Ectodermal cell (in vitro differentiated cells): ENCODE measurements around the gene PODXL.
"Not testable (repeated sequence)": the region's sequence is repeated elsewhere in the genome, so short reads cannot be mapped to it uniquely, and the experiment has no call there.

ENCODE experiments used
- H3K27ac ChIP-seq: 2 replicates; pipeline ENCODE4 v1.7.0; 2013; ENCODE audit warnings: mild to moderate bottlenecking, low read depth, low read length; ENCODE audit not compliant: insufficient read depth, poor library complexity, severe bottlenecking
- H3K27me3 ChIP-seq: 2 replicates; pipeline ENCODE4 v1.7.0; 2013; ENCODE audit warnings: mild to moderate bottlenecking, low read length; ENCODE audit not compliant: insufficient read depth, control insufficient read depth, poor library complexity, severe bottlenecking
- H3K36me3 ChIP-seq: one replicate; pipeline ENCODE4 v1.7.0; 2013; ENCODE audit warnings: low read length; ENCODE audit not compliant: control insufficient read depth, insufficient read depth
- H3K4me1 ChIP-seq: one replicate; pipeline ENCODE4 v1.7.0; 2013; ENCODE audit warnings: low read length; ENCODE audit not compliant: control insufficient read depth, insufficient read depth
- H3K4me3 ChIP-seq: 2 replicates; pipeline ENCODE4 v1.7.0; 2013; ENCODE audit warnings: low read depth, low read length, control low read depth; ENCODE audit not compliant: insufficient read depth
- H3K9me3 ChIP-seq: 2 replicates; pipeline ENCODE4 v1.7.0; 2013; ENCODE audit warnings: mild to moderate bottlenecking, low read length, moderate library complexity; ENCODE audit not compliant: control insufficient read depth
- WGBS, 2 experiments: methylation state at CpG; one replicate each; pipeline ENCODE4 v1.1.7; 2013; ENCODE audit warnings: missing lambda C conversion rate in 2 of 2; 5-methylcytosine and 5-hydroxymethylcytosine counted together

The PODXL gene

GRCh38 chr7:131511774-131512535 lies 44.5 kb downstream of the PODXL start:
- Histone ChIP-seq H3K9me3 (no peaks in the 10 kb centered on the region), H3K27me3 (no peaks in the 10 kb centered on the region), H3K4me1 (no peaks in the 10 kb centered on the region), H3K36me3 (peaks cover 4% of the 10 kb centered on the region), H3K27ac (no peak overlapping the region), H3K4me3 (no peak overlapping the region)
- WGBS, 2 experiments = 94 to 96% methylated on average over 15 of the region's 15 CpGs

- H3K36me3 ChIP-seq = peaks cover 10% of the 10 kb centered on the region
- no peaks in the 10 kb centered on the region for H3K9me3 ChIP-seq
- no peak overlapping the region for H3K27ac ChIP-seq
- WGBS, 2 experiments = 84% methylated on average over 9 of the region's 9 CpGs
- H3K4me3 ChIP-seq = no peak overlapping the region
- no peaks in the 10 kb centered on the region for H3K4me1 ChIP-seq
- H3K27me3 ChIP-seq = no peaks in the 10 kb centered on the region
Measured at GRCh38 chr7:131511071-131511470, 45.4 kb downstream of the PODXL start.

DNA sequence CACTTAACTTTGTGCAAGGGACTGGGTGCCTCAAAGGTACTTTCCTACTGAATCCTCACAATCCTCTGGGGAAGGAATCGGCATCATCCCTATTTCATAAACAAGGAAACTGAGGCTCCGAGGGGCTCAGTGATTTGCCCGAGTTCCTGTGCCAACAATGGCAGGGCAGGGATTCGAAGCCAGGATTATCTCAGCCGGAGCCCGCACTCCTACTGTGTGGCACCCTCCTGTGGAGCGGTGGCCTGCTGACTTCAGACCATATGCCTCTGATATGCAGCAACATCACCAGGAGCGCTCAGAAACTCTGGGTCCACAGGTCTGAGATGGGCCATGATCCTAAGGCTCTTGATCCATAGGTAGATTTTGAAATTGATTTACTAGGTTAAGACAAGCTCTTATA lies 46.6 kb downstream of the PODXL start:
- no peaks in the 10 kb centered on the region for H3K4me1 ChIP-seq
- H3K27me3 ChIP-seq = no peaks in the 10 kb centered on the region
- H3K9me3 ChIP-seq = no peaks in the 10 kb centered on the region
- 87 to 90% methylated on average over 8 of the region's 8 CpGs for WGBS, 2 experiments
- H3K4me3 ChIP-seq = no peak overlapping the region
- H3K36me3 ChIP-seq = peaks cover 18% of the 10 kb centered on the region
- H3K27ac ChIP-seq = no peak overlapping the region

DNA sequence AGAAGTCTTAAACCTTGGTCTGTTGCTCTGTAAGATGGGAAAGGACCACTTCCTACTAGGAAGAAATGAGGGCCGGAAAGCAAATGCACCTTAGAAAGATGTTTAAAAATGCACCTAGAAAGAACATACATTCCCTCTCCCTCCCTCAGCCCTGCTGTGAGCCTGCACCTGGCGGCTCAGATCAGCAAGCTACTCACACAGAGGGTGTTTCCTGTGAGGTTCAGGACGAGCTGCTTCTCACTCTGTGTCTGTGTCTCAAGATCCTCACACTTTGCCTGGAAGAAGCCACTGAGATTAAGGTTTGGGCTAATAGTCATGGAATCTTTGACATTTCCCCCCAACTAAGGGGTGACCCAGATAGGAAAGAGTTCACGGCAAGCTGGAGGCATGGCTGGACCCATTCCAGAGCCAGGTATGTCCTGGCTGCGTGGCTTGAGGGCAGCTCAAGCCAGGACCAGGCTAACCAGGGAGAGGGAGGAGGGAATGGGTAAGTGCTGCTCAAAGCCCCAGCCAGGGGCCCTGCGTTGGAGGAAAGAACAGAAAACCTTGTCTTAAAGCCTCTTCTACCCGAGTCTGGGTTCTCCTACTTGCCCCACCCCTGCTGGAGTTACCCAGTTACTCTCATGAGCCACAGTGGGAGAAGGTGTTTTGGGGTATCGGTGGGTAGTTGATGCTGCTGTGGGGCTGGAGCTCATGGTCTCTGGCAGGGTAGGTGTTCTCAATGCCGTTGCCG lies 47.5 kb downstream of the PODXL start:
- no peaks in the 10 kb centered on the region for H3K9me3 ChIP-seq
- H3K4me3 ChIP-seq = no peak overlapping the region
- H3K36me3 ChIP-seq = peaks cover 27% of the 10 kb centered on the region
- H3K4me1 ChIP-seq = no peaks in the 10 kb centered on the region
- no peak overlapping the region for H3K27ac ChIP-seq
- no peaks in the 10 kb centered on the region for H3K27me3 ChIP-seq
- 92 to 93% methylated on average over 10 of the region's 10 CpGs for WGBS, 2 experiments

- 86 to 90% methylated on average over 14 of the region's 14 CpGs for WGBS, 2 experiments
- Histone ChIP-seq H3K36me3 (peaks cover 31% of the 10 kb centered on the region), H3K27me3 (no peaks in the 10 kb centered on the region), H3K4me3 (no peak overlapping the region), H3K27ac (no peak overlapping the region), H3K9me3 (no peaks in the 10 kb centered on the region), H3K4me1 (no peaks in the 10 kb centered on the region)
Measured at GRCh38 chr7:131507592-131508331, 48.7 kb downstream of the PODXL start.

- H3K4me3 ChIP-seq = no peak overlapping the region
- 93 to 95% methylated on average over 18 of the region's 18 CpGs for WGBS, 2 experiments
- no peaks in the 10 kb centered on the region for H3K9me3 ChIP-seq
- peaks cover 8% of the 10 kb centered on the region for H3K4me1 ChIP-seq
- H3K36me3 ChIP-seq = peaks cover 31% of the 10 kb centered on the region
- no peak overlapping the region for H3K27ac ChIP-seq
- no peaks in the 10 kb centered on the region for H3K27me3 ChIP-seq
Measured at GRCh38 chr7:131506597-131506996, 49.8 kb downstream of the PODXL start.

DNA sequence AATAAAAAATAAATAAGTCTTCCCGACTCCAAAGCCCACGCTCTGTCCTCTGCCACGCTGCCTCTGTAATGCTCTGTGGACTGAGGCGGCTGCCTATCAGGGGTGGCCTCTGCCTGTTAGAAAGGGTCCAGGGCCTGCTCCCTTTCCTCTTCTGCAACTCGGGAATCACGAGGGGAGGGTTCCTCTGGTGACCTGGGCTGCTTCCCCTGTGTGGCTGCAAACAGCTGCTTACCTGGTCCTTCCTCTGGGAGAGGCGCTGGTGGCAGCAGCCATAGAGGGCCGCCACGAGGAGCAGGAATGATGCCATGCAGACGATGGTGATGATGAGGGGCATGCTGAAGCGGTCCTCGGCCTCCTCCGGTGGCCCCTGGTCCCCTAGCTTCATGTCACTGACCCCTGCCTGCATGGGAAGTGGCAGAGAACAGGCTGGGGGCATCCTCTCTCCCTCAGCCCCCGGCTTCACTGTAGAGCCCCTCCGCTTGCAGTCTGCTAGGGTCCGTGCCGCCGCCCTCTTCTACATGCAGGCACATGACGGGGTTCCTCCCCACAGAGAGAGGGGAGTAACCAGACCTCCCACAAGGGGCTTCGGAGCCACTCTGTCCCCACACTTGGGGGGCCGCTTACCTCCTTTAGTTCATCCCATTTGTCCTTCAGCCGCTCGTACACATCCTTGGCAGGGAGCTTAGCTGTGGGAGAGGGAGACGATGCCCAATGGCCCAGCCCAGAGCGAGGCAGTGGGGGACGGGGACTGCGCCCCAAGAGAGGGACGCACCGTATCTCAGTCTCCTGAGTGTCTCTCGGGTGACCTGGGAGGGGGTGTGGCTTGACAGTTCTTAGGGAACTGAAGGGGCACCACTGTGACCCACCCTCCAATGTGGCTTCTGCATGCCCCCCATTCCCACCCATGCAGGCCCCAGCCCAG lies 50.5 kb downstream of the PODXL start:
- Histone ChIP-seq H3K27me3 (no peaks in the 10 kb centered on the region), H3K27ac (no peak overlapping the region), H3K9me3 (no peaks in the 10 kb centered on the region), H3K36me3 (peaks cover 31% of the 10 kb centered on the region), H3K4me3 (no peak overlapping the region), H3K4me1 (peaks cover 9% of the 10 kb centered on the region)
- WGBS, 2 experiments = 96% methylated on average over 30 of the region's 30 CpGs

DNA sequence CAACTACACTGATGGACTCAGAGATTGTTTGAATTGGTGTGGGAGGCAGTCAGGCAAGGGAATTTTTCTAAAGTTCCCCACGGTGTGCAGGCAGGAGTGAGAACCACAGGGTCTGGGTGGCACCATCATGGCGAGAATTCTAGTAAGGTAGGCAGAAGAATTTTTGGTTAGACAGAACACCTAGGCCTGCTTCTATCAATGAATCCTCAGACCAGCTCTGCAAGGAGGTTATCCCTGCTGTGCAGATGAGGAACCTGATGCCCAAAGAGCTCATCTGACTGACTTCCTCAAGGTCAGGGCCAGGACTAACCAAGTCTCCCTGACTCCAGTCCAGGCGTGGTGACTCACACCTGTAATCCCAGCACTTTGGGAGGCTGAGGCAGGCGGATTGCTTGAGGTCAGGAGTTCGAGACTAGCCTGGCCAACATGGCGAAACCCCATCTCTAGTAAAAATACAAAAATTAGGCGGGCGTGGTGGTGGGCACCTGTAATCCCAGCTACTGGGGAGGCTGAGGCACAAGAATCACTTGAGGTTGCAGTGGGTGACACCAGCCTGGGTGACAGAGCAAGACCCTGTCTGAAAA lies 51.3 kb downstream of the PODXL start:
- peaks cover 31% of the 10 kb centered on the region for H3K36me3 ChIP-seq
- not testable (repeated sequence) for H3K27me3 ChIP-seq, H3K4me3 ChIP-seq, H3K9me3 ChIP-seq, H3K27ac ChIP-seq, H3K4me1 ChIP-seq
- 93 to 97% methylated on average over 8 of the region's 8 CpGs for WGBS, 2 experiments

- Histone ChIP-seq H3K27ac (no peak overlapping the region), H3K4me1 (peaks cover 9% of the 10 kb centered on the region), H3K9me3 (no peaks in the 10 kb centered on the region), H3K36me3 (peaks cover 27% of the 10 kb centered on the region), H3K4me3 (no peak overlapping the region), H3K27me3 (no peaks in the 10 kb centered on the region)
- WGBS, 2 experiments = 94 to 95% methylated on average over 14 of the region's 14 CpGs
Measured at GRCh38 chr7:131504157-131504899, 52.1 kb downstream of the PODXL start.
